ENCODE data around the gene SRF.
"Not testable (repeated sequence)": the region's sequence is repeated elsewhere in the genome, so short reads cannot be mapped to it uniquely, and the experiment has no call there.

SRF gene

DNA sequence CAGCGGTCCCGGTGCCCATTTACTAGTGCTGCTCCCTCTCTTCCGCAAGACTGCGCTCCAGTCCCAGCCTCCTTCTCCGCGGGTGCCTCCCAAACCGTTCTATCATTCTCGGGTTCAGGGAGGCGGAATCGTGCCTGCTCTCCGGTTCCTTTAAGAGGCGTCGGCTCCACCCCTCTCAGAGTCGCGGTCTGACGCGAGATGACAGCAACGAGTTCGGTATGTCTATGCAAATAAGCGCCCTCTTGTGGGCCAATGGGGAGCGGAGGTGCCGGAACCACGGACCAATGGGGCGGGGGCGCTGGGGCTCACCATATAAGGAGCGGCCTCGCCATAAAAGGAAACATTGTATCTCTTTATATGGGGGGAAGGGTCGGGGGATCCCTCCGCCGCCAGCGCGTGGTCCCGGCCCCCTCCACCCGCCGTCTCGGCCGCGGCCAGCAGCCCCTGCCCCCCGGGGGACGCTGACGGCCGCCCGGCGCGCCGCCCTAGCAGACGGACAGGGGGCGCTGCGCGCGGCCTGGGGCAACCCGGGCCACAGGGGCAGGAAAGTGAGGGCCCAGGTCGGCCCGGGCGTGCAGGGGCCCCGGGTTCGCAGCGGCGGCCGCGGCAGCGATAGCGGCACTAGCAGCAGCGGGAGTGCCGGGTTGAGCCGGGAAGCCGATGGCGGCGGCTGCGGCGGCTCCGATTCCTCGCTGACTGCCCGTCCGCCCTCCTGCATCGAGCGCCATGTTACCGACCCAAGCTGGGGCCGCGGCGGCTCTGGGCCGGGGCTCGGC is at the start of gene SRF:
Gene SRF, plus strand, starts transcription at position 339 of the 776 bp plus-strand sequence. Its CDS starts 388 bp downstream, at position 727.
- DNase-seq (ENCODE audit: low read depth) = peak; percentile 100

DNA sequence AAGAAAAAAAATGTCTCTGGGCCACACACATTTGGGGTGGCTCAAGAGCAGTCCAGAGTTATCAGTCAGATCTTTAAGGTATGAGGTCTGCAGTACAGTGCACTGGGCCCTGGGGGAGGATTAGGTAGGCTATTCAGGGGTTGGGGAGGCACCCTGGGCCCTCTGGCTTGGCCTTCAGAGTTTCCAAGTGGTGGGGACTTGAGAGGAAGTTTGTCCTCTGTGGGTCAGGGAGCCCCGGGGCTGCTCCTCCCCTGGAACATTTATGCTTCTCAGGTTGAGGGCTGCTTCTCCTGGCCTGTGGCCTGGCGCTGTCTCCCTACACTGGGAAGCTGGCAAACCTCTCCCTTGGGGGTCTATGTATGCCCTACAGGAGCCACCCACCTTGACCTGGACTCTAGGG is 48.9 kb upstream of the SRF start:
- DNase-seq (ENCODE audit: low read depth) = no peak

DNA sequence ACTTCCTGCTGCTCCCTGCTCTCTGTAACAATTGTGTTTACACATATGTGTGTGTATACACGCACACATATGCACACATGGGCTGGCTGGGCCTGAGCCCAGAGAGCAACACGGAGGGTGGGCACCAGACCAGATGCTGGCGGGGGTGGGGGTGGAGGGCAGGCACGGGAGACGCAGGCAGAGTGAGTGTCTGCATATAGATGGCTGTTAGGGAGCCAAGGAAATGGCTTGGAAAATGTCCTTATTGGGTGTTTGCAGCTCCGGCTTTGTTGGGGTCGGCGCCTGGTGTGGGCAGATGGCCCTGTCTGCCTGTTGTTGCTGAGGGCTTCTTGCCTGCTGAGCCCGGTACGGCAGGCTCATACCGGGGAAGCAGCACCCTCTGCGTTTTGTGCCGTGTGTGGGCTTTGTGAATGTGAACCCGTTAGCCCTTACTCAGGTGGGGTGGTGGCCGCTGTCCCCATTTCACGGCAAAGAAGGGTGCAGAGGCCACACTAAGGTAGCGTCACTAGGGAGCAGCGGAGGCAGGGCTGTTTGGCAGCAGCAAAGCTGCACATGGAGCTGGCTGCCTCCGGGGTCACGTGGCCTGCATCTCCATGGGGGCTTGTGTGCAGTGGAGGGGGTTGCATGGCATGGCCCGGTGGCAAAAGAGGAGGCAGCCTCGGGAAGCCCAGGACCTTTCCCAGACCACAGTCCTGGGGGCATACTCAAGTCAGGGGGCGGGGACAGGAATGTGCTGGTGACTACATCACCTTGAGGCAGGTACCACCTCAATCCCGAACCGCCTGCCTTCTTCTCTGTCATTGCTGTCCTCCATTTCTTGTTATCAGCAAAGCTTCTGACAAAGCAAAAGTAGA is 47.4 kb upstream of the SRF start:
- DNase-seq (ENCODE audit: low read depth) = no peak

DNA sequence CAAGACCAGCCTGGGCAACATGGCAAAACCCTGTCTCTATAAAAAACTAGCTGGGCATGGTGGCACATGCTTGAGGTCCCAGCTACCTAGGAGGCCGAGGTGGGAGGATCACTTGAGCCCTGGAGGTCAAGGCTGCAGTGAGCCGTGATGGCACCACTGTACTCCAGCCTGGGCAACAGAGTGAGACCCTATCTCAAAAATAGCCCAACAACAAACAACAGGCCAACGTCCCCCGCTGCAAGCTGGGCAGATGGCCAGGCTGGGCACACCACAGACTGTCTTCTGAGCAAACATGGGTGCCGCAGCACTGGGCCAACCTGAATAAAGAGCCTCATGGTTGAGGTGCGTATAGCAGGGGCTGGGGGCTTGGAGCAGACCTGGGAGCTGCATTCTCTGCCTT is 46.6 kb upstream of the SRF start:
- no peak for DNase-seq (ENCODE audit: low read depth)

DNA sequence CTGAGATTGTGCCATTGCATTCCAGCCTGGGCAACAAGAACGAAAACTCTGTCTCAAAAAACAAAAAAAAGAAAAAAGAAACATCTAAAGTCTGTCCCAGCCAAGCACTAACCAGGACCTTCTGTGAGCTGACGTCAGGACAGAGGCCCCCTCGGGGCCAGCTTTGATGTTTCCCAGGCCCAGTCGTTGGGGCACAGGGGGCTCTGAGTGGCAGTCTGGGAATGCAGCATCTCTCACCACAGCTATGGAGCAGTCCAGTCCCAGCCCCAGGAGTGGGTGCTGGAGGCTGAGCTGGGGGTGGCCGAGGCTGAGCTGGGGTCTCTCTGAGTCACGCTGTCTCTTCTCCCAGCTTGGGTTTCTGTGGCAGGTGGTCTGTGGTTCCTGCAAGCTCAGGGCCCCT is 46.0 kb upstream of the SRF start:
- peak; percentile 63 for DNase-seq (ENCODE audit: low read depth)

DNA sequence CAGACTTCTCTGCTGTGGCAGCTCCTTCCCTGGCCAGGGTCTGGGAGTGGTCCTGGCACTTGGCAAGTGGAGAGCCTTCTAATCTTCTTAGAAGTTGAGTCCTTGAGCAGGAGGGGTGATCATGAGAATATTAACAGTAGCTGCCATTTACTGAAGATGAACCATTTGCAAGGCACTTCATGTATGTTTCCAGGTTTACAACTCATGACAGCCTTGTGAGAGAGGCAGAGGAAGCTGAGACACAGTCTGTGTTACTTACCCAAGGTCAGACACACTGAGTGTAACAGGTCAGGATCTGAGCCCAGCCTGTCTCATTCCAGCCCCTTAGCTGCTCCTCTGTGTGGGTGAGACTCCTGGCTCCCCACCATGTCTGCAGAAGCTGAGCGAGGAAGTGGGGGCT is 45.5 kb upstream of the SRF start:
- DNase-seq (ENCODE audit: low read depth) = peak; percentile 27

DNA sequence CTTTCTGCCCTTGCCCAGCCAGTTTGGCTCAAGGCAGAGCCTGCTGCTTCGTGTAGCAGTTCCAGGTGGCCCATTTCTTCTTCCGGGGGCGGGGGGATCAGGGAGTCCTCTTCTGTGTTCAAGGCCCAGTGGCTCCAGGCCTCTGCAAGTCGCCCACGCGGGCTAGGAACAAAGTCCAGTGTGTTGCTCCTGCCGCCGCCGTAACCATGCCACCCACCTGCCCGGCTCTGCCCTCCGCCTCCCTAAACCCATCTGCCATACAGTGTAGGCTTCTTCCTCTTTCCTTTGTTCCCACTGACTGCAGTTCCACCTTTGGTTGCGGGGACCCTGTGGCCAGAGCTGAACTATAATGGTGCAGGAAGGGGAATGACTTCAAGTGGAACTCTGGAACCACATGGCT is 43.9 kb upstream of the SRF start:
- DNase-seq (ENCODE audit: low read depth) = no peak

DNA sequence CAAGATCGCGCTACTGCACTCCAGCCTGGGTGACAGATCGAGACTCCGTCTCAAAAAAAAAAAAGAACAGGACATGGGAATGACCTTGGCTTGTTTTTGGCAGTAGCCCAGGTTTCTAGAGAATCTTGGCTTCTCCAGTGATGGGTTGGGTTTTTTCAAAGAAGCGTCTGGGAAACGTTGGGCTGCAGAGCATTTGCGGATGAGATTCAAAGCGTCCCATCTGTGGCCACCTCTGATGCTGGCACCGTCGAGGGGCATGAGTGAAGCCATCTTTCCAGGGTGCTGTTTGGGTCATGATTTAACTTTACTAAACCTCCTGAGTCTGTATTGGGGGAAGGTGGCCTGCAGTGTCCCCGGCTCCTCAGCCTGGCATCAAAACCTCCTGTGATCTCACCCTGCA is 43.2 kb upstream of the SRF start:
- DNase-seq (ENCODE audit: low read depth) = no peak

DNA sequence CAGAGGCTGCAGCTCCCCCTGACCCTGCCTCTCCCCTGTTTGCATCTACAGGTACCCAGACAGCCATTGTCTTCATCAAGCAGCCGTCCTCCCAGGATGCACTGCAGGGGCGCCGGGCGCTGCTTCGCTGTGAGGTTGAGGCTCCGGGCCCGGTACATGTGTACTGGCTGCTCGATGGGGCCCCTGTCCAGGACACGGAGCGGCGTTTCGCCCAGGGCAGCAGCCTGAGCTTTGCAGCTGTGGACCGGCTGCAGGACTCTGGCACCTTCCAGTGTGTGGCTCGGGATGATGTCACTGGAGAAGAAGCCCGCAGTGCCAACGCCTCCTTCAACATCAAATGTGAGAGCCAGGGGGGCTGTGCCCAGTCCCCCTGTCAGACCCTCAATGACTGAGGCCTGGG is 42.1 kb upstream of the SRF start:
- DNase-seq (ENCODE audit: low read depth) = peak; percentile 40

DNA sequence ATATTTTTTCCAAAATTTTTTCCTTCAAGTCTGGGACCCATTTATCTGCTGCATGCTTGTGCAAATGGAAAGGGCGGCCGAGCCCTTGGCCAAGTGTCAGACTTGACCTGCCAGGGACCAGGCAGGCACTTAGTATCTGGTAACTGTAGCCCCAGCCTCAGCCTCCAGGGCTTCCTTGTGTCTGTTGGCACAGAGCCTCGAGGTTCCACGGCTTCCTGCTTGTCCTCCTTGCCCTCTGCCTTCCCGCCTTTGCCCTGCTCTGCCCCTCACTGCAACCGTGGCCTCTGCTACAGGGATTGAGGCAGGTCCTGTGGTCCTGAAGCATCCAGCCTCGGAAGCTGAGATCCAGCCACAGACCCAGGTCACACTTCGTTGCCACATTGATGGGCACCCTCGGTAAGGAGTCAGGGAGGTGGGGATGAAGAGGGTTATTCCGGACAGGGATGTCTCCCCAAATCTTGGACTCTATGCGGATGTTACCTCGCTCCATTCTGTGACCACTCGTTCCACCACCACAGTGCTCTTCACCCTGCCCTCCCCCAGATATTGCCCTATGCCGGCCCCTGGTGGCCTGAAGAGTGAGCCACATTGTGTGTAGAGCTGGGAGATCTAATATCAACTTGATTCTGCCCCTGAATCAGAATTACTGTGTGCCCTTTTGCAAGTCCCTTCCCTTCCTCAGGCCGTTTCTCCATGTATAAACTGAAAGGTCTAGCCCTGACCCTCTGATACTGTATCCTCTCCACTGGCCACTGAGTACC is 41.5 kb upstream of the SRF start:
- peak; percentile 73 for DNase-seq (ENCODE audit: low read depth)

DNA sequence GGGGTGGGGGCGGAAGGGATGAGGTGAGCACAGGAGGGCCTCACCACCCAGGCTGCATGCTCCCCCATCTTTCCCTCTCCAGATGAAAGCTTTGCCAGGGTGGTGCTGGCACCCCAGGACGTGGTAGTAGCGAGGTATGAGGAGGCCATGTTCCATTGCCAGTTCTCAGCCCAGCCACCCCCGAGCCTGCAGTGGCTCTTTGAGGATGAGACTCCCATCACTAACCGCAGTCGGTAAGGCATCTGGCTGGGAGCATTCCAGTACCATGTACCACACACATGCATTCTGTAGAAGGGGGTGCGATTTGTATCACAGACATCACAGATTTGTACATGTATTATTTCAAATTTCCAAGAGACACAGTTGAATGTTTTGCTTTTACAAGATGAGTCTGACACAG is 40.6 kb upstream of the SRF start:
- DNase-seq (ENCODE audit: low read depth) = no peak

DNA sequence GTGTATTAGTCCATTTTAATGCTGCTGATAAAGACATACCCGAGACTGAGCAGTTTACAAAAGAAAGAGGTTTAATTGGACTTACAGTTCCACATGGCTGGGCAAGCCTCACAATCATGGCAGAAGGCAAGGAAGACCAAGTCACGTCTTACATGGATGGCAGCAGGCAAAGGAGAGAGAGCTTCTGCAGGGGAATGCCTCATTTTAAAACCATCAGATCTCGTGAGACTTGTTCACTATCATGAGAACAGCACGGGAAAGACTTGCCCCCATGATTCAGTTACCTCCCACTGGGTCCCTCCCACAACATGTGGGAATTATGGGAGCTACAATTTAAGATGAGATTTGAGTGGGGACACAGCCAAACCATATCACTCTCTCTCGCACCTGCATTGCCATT is 39.7 kb upstream of the SRF start:
- not testable (repeated sequence) for DNase-seq (ENCODE audit: low read depth)

DNA sequence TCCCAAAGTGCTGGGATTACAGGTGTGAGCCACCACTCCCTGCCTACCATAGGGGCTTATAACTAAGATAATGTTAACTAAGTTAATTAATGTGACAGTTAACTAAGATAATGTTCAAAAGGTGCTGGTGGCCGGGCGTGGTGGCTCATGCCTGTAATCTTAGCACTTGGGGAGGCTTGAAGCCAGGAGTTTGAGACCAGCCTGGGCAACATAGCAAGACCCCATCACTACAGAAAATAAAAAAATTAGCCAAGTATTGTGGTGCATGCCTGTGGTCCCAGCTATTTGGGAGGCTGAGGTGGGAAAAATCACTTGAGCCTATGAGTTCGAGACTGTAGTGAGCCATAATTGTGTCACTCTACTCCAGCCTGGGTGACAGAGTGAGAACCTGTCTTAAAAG is 32.8 kb upstream of the SRF start:
- no peak for DNase-seq (ENCODE audit: low read depth)

DNA sequence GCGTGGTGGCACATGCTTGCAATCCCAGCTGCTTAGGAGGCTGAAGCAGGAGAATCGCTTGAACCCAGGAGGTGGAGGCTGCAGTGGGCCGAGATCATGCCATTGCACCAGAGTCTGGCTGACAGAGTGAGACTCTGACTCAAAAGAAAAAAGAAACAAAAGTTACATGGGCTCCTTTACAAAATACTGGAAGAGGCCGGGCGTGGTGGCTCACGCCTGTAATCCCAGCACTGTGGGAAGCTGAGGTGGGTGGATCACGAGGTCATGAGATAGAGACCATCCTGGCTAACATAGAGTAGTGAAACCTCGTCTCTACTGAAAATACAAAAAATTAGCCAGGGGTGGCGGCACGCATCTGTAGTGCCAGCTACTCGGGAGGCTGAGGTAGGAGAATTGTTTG is 31.1 kb upstream of the SRF start:
- not testable (repeated sequence) for DNase-seq (ENCODE audit: low read depth)

DNA sequence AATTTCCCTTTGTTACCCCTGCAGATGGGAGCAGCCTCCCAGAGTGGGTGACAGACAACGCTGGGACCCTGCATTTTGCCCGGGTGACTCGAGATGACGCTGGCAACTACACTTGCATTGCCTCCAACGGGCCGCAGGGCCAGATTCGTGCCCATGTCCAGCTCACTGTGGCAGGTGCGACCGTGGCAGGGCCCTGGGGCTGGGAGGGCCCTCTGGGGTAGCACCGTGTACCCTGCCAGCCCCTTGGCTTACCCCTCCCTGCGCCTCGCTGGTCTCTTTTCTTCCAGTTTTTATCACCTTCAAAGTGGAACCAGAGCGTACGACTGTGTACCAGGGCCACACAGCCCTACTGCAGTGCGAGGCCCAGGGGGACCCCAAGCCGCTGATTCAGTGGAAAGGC is 29.4 kb upstream of the SRF start:
- DNase-seq (ENCODE audit: low read depth) = no peak

DNA sequence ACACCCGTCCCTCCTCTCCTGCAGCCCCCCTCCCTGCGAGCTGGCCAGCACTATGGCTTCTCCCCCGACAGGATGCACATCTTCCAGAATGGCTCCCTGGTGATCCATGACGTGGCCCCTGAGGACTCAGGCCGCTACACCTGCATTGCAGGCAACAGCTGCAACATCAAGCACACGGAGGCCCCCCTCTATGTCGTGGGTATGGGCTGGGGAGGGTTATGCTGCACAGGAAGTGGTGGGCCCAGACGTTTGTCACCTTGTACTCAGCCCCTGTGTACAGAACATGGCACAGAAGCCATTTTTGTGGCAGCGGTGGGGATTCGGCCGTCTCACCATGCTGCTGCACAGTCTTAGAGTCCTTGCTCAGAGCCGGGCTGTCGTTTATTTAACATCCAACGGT is 29.0 kb upstream of the SRF start:
- no peak for DNase-seq (ENCODE audit: low read depth)

DNA sequence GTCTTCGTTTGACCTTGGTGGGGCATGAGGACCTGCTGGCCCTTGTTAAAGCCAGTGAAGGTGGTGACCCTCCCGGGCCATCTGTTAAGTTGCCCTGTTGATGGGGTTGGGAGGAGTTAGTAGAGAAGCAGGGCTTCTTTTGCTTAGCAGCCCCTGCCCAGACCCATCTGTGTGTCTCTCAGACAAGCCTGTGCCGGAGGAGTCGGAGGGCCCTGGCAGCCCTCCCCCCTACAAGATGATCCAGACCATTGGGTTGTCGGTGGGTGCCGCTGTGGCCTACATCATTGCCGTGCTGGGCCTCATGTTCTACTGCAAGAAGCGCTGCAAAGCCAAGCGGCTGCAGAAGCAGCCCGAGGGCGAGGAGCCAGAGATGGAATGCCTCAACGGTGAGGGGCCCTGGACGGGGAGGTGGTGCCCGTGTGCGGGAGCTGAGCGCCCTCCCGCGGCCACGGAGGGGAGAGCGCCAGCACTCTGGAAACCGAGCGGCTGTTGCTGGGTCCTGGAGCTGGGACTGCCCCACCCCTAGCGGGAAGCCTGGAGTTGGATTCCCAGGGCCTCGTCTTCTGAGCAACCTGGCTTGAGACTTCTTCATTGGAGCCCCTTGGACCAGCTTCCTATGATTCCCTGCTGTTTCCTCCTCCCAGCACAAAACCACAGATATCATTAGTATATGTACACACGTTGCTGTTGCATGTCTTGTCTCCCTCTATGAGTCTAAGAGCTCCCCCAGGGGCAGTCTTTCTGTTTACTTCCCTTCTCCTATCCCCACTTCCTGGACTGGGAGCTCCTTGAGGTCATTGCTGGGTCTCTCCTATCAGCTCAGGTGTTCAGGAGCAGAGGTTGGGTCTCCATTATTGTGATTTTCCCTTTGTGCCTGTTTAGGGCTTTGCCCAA is 27.6 kb upstream of the SRF start:
- peak; percentile 92 for DNase-seq (ENCODE audit: low read depth)

DNA sequence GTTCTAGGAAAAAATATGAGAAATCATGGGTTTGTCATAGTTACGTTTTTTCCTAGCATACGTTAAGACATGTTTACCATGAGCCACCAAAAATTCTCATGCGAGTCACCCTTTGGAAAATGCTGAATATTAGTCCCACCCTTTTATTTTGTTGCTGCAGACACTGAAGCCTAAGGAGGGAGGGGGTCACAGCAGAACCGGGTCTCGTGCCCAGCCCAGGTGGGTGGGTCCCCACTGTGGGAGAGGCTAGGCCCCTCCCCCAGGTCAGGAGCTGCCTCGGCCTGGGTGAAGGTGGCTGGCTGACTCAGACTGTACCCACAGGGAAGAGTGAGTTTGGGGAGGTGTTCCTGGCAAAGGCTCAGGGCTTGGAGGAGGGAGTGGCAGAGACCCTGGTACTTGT is 26.2 kb upstream of the SRF start:
- peak; percentile 45 for DNase-seq (ENCODE audit: low read depth)

DNA sequence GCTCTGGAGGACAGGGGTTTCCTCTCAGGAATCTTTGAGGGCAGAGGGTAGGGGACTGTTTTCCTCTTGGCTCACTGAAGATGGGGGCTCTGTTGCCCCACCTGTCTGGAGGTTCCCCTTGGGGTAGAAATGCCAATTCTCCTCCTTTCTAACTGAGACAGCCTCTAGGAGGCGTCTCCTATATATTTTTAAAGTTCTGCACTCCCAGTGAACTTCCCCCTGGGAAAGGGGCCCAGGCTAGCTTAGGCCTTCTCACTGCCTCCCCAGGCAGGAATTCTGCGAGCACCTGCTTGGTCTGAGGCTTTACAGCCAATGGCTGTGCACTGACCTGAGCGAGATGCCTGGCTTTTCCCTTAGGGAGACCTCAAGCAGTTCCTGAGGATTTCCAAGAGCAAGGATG is 24.8 kb upstream of the SRF start:
- DNase-seq (ENCODE audit: low read depth) = no peak

DNA sequence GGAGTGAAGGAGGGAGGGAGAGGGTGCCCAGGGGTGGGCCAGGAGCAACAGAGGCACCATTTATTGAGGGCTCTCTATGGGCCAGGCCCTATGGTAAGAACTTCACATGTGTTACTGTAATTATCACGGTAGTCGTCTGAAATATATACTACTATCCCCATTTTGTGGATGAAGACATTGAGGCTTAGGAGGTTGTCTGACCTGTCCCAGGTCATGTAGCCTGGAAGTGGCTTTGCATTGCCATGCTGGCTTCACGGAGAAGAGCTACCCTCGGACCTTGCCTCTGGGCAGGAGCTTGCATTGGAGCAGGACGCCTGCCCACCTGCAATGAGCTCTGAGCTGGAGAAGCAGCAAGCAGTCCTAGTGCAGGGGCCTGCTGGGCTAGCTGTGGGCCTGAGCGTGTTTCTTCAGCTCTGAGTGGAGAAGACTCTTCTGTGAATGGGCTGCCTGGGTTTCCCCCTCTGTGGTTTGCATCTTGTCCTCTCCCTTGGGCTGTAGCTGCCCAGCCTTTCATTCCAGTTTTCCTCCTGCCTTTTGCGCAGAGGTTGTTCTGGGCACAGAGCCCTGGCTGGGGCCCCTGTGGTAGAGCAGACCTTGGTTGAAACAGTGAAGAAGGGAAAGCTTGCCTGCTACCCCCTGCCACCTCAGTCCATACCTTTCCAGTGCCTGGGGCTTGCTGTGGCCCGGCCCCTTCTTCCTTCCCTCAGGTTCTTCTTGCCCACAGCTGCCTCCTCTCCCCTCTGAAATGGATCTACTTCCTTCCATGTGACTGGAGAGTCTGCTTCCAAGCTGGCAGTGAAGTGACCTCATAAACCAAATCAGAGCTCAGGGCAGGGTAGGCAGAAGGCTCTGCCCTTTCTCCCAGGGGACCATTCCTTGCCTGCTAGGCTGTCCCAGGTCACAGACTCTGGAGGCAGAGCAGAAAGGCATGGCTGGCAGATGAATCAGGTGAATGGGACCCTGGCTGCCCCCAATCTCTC is 24.1 kb upstream of the SRF start:
- no peak for DNase-seq (ENCODE audit: low read depth)

Data from ELR (cell line).